HUES48 (cell line): ENCODE results near the gene KHDC4.

Experiments
- H3K27ac ChIP-seq: one replicate; pipeline ENCODE4 v1.7.0; 2013; ENCODE audit warnings: low read depth, low read length, inconsistent platforms
- H3K27me3 ChIP-seq: 2 replicates; pipeline ENCODE4 v1.6.1; 2013; ENCODE audit warnings: mild to moderate bottlenecking, low read length; ENCODE audit not compliant: control insufficient read depth, insufficient read depth
- H3K36me3 ChIP-seq: 2 replicates; pipeline ENCODE4 v1.6.1; 2013; ENCODE audit warnings: low read length; ENCODE audit not compliant: control insufficient read depth, insufficient read depth
- H3K4me1 ChIP-seq: 2 replicates; pipeline ENCODE4 v1.6.1; 2013; ENCODE audit warnings: mild to moderate bottlenecking, low read length; ENCODE audit not compliant: control insufficient read depth, insufficient read depth
- H3K4me3 ChIP-seq: 2 replicates; pipeline ENCODE4 v1.5.1; 2013; ENCODE audit warnings: mild to moderate bottlenecking, low read depth, low read length
- H3K9ac ChIP-seq: 2 replicates; pipeline ENCODE4 v1.6.1; 2013; ENCODE audit warnings: mild to moderate bottlenecking, low read depth, low read length, moderate library complexity
- H3K9me3 ChIP-seq: 2 replicates; pipeline ENCODE4 v1.6.1; 2013; ENCODE audit warnings: low read length; ENCODE audit not compliant: control insufficient read depth, insufficient read depth

The KHDC4 gene

DNA sequence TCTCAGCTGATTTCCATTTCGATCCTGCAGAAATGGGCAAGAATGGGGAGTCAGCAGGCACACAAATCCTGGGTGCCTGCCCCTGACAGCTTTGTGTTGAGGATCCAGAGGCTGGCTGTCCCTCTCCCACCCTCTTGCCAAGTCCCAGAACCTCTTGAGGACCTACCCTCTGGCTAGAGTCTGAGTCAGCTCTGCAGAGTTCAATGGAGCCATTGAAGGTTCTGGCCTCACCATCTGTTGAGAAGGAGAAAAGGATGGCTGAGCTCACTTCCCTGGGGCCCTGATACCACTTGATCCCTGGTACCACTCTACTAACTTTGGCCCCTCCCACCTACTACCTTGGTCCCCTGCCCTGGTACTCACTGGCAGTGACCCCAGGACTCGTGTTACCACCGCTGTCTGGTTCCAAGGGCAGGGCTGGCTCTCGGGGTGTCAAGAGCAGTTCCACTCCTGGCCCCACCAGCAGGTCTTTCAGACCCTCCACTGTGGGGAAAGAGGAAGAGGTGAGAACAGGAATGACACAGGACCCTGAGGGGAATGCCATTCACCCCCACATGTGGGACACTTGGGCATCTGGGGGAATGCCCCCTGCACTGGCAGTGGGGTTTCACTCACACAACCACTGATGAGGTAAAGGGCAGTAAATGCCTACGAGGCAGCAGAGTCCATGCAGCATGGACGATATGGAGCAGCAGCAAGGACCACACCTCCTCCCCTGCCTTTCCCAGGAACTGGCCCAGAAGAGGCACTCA, 17.7 kb upstream of the KHDC4 start:
- no peaks in the 10 kb centered on the region for H3K9me3 ChIP-seq
- H3K36me3 ChIP-seq: peaks cover 92% of the 10 kb centered on the region

DNA sequence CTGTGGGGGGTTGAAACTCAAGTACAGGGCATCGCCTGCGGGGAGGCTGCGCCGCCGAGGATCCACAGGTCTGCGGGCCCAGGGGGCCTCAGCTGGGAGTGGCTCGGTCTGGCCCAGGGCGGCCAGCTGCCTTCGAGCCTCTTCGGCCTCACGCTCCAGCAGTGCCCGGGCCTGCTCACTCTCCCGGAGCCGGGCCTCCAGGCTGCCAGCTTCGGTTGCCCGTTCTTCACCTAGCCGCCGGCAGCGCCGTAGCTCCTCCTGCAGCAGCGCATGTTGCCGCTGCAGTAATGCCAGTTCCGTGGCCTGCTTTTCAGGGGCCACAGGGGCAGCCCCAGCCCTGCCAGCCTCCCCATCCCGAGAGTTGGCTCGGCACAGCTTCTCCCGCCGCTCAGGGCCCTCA, 16.6 kb upstream of the KHDC4 start:
- H3K9ac ChIP-seq: no peak overlapping the region
- H3K9me3 ChIP-seq: no peaks in the 10 kb centered on the region
- H3K27ac ChIP-seq: no peak overlapping the region
- H3K4me1 ChIP-seq: peaks cover 9% of the 10 kb centered on the region
- no peak overlapping the region for H3K4me3 ChIP-seq
- H3K36me3 ChIP-seq: peaks cover 86% of the 10 kb centered on the region
- H3K27me3 ChIP-seq: no peaks in the 10 kb centered on the region

More for the DNA sequence above, 17.7 kb upstream of the KHDC4 start:
- no peaks in the 10 kb centered on the region for H3K4me1 ChIP-seq
- no peak overlapping the region for H3K27ac ChIP-seq
- no peak overlapping the region for H3K4me3 ChIP-seq
- no peaks in the 10 kb centered on the region for H3K27me3 ChIP-seq
- H3K9ac ChIP-seq: no peak overlapping the region

DNA sequence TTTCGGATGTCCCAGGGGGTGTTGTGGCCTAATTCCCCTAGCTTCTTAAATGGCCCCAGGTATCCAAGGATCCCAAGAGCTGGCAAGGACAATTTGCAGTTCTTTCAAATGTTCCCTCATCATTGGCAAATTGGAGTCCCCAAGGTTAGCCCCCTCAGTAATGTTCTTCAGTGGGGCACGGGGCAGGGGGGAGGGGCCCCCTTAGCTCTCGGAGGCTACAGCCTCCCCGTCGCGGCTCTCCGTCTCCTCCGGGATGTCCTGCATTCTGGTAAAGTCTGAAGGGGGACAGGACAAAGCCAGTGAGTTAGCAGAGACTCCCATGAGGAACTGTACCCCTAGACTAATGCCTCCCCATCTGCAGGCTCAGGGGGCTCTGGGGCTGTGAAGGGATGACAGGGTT, 13.5 kb upstream of the KHDC4 start:
- Histone ChIP-seq H3K4me3 (no peak overlapping the region), H3K27ac (no peak overlapping the region), H3K9me3 (no peaks in the 10 kb centered on the region), H3K9ac (no peak overlapping the region), H3K36me3 (peaks cover 59% of the 10 kb centered on the region), H3K4me1 (peaks cover 9% of the 10 kb centered on the region), H3K27me3 (no peaks in the 10 kb centered on the region)

DNA sequence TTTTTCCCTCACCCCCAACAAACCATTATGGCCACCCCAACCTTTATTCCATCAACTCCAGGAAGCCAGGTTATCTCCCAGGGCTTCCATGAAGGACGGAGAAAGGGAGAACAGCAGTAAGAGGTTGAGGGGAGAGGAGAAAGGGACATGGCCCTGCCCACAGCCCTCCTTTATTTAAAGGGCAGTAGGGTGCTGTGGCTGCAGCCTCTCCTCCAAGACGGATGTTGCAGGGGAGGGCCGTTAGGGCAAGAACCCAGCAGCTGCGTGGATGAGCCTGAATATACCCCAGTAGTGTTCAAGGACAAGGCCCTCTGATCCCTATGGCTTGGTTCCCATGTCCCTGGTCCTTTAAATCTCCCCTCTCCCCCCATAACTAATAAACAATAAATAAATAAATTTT, 13.1 kb upstream of the KHDC4 start:
- Histone ChIP-seq H3K9me3 (no peaks in the 10 kb centered on the region), H3K9ac (no peak overlapping the region), H3K4me3 (no peak overlapping the region), H3K36me3 (peaks cover 54% of the 10 kb centered on the region), H3K27ac (no peak overlapping the region), H3K27me3 (no peaks in the 10 kb centered on the region), H3K4me1 (peaks cover 9% of the 10 kb centered on the region)

DNA sequence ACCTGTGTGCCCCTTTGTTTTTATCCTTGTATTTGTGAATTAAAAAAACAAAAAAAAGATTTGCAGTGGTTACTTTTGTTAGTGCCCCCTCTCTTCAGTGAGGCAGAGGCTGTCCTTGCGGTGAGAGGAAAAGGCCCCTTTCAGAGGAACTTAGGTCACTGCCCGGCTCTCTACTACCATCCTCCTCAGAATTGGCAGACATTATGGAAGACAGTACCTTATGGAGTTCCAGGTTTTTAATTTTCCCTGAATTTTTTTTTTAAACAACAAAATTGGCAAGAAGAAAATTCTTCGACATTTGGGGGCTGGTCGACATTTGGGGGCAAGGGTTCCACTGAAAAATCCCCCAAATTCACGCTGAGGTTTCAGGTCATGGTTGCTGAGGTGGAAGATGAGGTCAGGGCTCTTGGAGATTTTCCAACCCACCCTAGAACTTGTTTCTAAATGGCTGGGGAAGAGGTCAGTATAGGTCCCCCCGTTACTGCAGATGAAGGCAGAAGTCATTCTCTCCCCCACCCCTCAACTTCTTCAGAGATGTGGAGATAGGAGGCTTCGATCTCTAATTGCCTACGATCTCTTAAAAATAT, 12.5 kb upstream of the KHDC4 start:
- Histone ChIP-seq H3K9ac (no peak overlapping the region), H3K27me3 (no peaks in the 10 kb centered on the region), H3K27ac (no peak overlapping the region), H3K9me3 (no peaks in the 10 kb centered on the region), H3K4me3 (no peak overlapping the region), H3K4me1 (peaks cover 9% of the 10 kb centered on the region), H3K36me3 (peaks cover 49% of the 10 kb centered on the region)

DNA sequence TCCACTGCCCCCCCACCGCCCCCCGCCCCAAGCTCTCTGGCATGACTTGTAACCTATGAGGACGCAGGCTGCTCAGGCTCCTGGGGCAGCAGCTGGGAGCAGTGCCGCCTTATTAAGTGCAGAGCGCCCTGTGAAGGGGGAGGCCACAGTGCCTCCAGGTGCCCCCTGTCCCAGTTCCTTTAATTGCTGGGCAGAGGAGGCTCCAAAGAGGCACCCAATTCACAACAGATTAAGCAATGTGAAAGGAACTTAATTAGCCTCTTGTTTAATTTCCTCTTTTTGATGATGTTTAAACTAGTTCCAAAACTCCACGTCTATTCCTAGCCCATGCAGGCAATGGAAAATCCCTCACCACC, 10.2 kb upstream of the KHDC4 start:
- Histone ChIP-seq H3K9ac (no peak overlapping the region), H3K27me3 (no peaks in the 10 kb centered on the region), H3K36me3 (peaks cover 27% of the 10 kb centered on the region), H3K4me1 (peaks cover 12% of the 10 kb centered on the region), H3K9me3 (no peaks in the 10 kb centered on the region), H3K27ac (no peak overlapping the region), H3K4me3 (no peak overlapping the region)

DNA sequence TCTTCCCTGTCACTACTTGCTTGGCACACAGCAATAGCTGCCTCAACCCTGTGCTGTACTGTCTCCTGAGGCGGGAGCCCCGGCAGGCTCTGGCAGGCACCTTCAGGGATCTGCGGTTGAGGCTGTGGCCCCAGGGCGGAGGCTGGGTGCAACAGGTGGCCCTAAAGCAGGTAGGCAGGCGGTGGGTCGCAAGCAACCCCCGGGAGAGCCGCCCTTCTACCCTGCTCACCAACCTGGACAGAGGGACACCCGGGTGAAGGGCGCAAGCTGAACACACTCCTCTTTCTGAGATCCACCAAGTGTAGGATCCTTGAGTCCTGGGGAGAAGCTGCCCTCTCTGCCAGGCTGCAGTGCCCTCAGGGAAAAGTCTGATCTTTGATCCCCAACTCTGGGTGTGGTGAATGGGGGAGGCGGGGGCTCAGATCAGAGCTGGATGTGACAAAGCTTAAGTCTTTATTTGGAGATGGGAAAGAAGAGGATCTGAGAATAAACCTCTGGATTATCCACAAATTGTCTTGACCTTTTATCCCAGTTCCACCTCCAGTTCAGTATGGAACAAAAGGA, 8.4 kb upstream of the KHDC4 start:
- H3K27ac ChIP-seq: no peak overlapping the region
- peaks cover 12% of the 10 kb centered on the region for H3K4me1 ChIP-seq
- H3K9ac ChIP-seq: no peak overlapping the region
- H3K4me3 ChIP-seq: no peak overlapping the region
- no peaks in the 10 kb centered on the region for H3K27me3 ChIP-seq
- no peaks in the 10 kb centered on the region for H3K9me3 ChIP-seq
- H3K36me3 ChIP-seq: peaks cover 13% of the 10 kb centered on the region

DNA sequence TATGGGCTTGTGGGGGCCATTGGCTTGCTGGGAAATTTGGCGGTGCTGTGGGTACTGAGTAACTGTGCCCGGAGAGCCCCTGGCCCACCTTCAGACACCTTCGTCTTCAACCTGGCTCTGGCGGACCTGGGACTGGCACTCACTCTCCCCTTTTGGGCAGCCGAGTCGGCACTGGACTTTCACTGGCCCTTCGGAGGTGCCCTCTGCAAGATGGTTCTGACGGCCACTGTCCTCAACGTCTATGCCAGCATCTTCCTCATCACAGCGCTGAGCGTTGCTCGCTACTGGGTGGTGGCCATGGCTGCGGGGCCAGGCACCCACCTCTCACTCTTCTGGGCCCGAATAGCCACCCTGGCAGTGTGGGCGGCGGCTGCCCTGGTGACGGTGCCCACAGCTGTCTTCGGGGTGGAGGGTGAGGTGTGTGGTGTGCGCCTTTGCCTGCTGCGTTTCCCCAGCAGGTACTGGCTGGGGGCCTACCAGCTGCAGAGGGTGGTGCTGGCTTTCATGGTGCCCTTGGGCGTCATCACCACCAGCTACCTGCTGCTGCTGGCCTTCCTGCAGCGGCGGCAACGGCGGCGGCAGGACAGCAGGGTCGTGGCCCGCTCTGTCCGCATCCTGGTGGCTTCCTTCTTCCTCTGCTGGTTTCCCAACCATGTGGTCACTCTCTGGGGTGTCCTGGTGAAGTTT, 7.8 kb upstream of the KHDC4 start:
- Histone ChIP-seq H3K4me3 (no peak overlapping the region), H3K4me1 (peaks cover 12% of the 10 kb centered on the region), H3K27ac (no peak overlapping the region), H3K27me3 (no peaks in the 10 kb centered on the region), H3K36me3 (peaks cover 6% of the 10 kb centered on the region), H3K9me3 (no peaks in the 10 kb centered on the region), H3K9ac (no peak overlapping the region)

DNA sequence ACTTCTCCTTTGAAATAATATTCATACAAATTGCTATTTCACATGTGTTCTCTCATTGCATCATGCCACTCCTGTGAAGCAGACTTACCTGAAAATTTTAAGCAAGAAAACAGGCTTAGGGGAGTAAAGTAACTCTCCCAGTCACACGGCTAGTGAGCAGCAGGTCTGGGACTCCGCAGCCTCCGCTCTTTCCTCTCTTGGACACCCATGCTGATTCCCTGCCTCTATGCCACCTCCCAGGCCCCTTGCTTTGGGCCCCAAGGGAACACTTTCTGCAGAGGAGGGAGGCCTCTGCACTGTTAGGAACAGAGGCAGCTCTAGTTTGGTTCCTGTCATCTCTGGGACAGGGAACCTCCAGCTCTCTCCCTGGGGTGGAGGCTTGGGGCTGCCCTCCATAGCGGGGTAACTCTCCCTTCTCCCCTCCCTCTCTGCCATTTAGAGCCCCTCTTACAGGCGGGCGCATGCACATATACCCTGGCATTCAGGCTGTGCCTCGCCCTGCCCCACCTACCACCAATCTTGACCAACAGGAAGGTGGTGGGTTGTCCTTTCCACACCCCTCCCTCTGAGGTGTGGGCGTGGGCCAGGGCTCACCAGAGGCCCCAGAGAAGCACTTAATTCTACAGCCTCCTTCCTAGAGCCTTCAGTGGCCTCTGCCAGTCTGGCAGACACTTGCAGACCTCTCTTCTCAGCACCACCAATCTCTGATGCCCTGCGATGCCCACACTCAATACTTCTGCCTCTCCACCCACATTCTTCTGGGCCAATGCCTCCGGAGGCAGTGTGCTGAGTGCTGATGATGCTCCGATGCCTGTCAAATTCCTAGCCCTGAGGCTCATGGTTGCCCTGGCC, 7.0 kb upstream of the KHDC4 start, which contains the start of gene RXFP4:
TSS of gene RXFP4 (plus strand) at position 646 of the 852 bp plus-strand sequence. CDS start at position 718, 72 bp downstream.
- H3K9me3 ChIP-seq: no peaks in the 10 kb centered on the region
- H3K9ac ChIP-seq: no peak within 1 kb of the TSS
- peaks cover 6% of the 10 kb centered on the region for H3K4me1 ChIP-seq
- H3K4me3 ChIP-seq: no peak within 1 kb of the TSS
- H3K27me3 ChIP-seq: no peaks in the 10 kb centered on the region
- no peak within 1 kb of the TSS for H3K27ac ChIP-seq
- no peaks in the 10 kb centered on the region for H3K36me3 ChIP-seq

DNA sequence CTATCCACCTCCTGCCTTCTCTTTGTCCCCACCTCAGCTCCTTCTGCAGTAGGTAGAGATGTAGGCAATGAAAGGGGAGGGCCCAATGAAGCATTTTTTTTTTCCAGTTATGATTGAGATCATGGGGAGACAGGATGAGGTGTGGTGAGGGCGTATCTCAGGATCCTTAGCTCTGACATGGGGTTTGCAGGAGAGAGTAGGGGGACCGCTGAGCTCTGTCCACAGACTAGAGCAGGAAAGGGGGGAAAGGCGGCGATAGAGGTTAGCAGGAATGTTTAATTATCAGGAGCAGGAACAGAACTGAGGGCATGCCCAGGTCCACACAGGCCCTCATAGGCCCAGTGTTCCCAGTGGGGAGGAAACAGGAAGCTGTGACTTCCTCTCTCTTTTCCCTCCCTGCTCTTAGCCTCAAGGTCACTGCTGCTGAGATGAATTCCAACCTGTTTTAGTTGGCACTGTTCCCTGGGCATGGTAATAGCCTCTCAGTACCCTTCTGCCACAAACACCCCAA, 6.3 kb upstream of the KHDC4 start:
- H3K27me3 ChIP-seq: no peaks in the 10 kb centered on the region
- no peak overlapping the region for H3K27ac ChIP-seq
- 0 out of 2 replicates have a peak, but pooled peaks cover 3% of the 10 kb centered on the region for H3K4me1 ChIP-seq
- H3K4me3 ChIP-seq: no peak overlapping the region
- H3K36me3 ChIP-seq: no peaks in the 10 kb centered on the region
- H3K9me3 ChIP-seq: no peaks in the 10 kb centered on the region
- no peak overlapping the region for H3K9ac ChIP-seq
